Trophoblast cell (in vitro differentiated cells and primary cell): Measurements from ENCODE around the gene CBFB.
A peak's percentile ranks its signal among the peaks of the same experiment; 100 is the strongest.

Experiments used
- DNase-seq, 2 donors: peaks; one replicate each; pipeline ENCODE4 v3.0.0-alpha.2; 2016
- H2AFZ ChIP-seq: 2 replicates; pipeline ENCODE4 v1.6.1; 2013; ENCODE audit warnings: low read length, moderate library complexity, mild to moderate bottlenecking; ENCODE audit not compliant: insufficient read depth, poor library complexity
- H2AK5ac ChIP-seq: 2 replicates; pipeline ENCODE4 v1.6.1; 2013; ENCODE audit warnings: mild to moderate bottlenecking, low read length
- H2BK120ac ChIP-seq: 2 replicates; pipeline ENCODE4 v1.6.1; 2013; ENCODE audit warnings: low read length, mild to moderate bottlenecking, moderate library complexity; ENCODE audit not compliant: insufficient read depth, poor library complexity
- H2BK12ac ChIP-seq: 2 replicates; pipeline ENCODE4 v1.6.1; 2013; ENCODE audit warnings: mild to moderate bottlenecking, low read length, moderate library complexity
- H2BK5ac ChIP-seq: 2 replicates; pipeline ENCODE4 v1.6.1; 2013; ENCODE audit warnings: low read length, low read depth, moderate library complexity, mild to moderate bottlenecking; ENCODE audit not compliant: poor library complexity
- H3K14ac ChIP-seq: 2 replicates; pipeline ENCODE4 v1.6.1; 2013; ENCODE audit warnings: mild to moderate bottlenecking, low read length
- H3K18ac ChIP-seq: 2 replicates; pipeline ENCODE4 v1.6.1; 2013; ENCODE audit warnings: mild to moderate bottlenecking, low read length
- H3K23ac ChIP-seq: 2 replicates; pipeline ENCODE4 v1.6.1; 2013; ENCODE audit warnings: low read length
- H3K27ac ChIP-seq: 2 replicates; pipeline ENCODE4 v1.5.1; 2013; ENCODE audit warnings: low read depth, mild to moderate bottlenecking, inconsistent platforms, low read length, moderate library complexity
- H3K27me3 ChIP-seq: 2 replicates; pipeline ENCODE4 v1.6.1; 2013; ENCODE audit warnings: inconsistent platforms, mild to moderate bottlenecking, low read length, moderate library complexity; ENCODE audit not compliant: insufficient read depth
- H3K36me3 ChIP-seq, 2 experiments: 1 replicate in 1 of 2; 2 replicates in 1 of 2; pipeline ENCODE4 v1.6.1; 2013; ENCODE audit warnings: low read length in 2 of 2, mild to moderate bottlenecking in 2 of 2, moderate library complexity in 1 of 2; ENCODE audit not compliant: insufficient read depth in 2 of 2, control insufficient read depth in 1 of 2
- H3K4ac ChIP-seq: 2 replicates; pipeline ENCODE4 v1.6.1; 2013; ENCODE audit warnings: low read depth, mild to moderate bottlenecking, low read length, moderate library complexity
- H3K4me1 ChIP-seq, 2 experiments: 1 replicate in 1 of 2; 2 replicates in 1 of 2; pipeline ENCODE4 v1.6.1; 2013; ENCODE audit warnings: low read length in 2 of 2, mild to moderate bottlenecking in 2 of 2, moderate library complexity in 1 of 2; ENCODE audit not compliant: insufficient read depth in 2 of 2, control insufficient read depth in 1 of 2
- H3K4me2 ChIP-seq: 2 replicates; pipeline ENCODE4 v1.6.1; 2013; ENCODE audit warnings: inconsistent platforms, mild to moderate bottlenecking, low read length, moderate library complexity
- H3K4me3 ChIP-seq: 2 replicates; pipeline ENCODE4 v1.5.1; 2013; ENCODE audit warnings: mild to moderate bottlenecking, low read depth, low read length, inconsistent platforms
- H3K79me1 ChIP-seq: one replicate; pipeline ENCODE4 v1.6.1; 2013; ENCODE audit warnings: low read length
- H3K79me2 ChIP-seq: 2 replicates; pipeline ENCODE4 v1.6.1; 2013; ENCODE audit warnings: low read length, mild to moderate bottlenecking; ENCODE audit not compliant: control insufficient read depth, insufficient read depth, poor library complexity
- H3K9ac ChIP-seq: 2 replicates; pipeline ENCODE4 v1.6.1; 2013; ENCODE audit warnings: mild to moderate bottlenecking, low read length
- H3K9me3 ChIP-seq: 2 replicates; pipeline ENCODE4 v1.6.1; 2013; ENCODE audit warnings: low read depth, mild to moderate bottlenecking, control low read depth, inconsistent platforms, low read length; ENCODE audit not compliant: insufficient read depth
- H4K12ac ChIP-seq: 2 replicates; pipeline ENCODE4 v1.6.1; 2013; ENCODE audit warnings: low read depth, mild to moderate bottlenecking, low read length, moderate library complexity
- H4K8ac ChIP-seq: 2 replicates; pipeline ENCODE4 v1.6.1; 2013; ENCODE audit warnings: low read depth, mild to moderate bottlenecking, low read length, moderate library complexity
- H4K91ac ChIP-seq: one replicate; pipeline ENCODE4 v1.6.1; 2013; ENCODE audit warnings: low read depth, mild to moderate bottlenecking, low read length, moderate library complexity
- WGBS: extraction: QIAGEN DNeasy Blood & Tissue Kit; methylation state at CpG from one replicate; pipeline ENCODE4 v1.1.7; 2013; ENCODE audit warnings: missing lambda C conversion rate; ENCODE audit not compliant: insufficient read length, insufficient coverage; ENCODE audit errors: extremely low coverage; 5-methylcytosine and 5-hydroxymethylcytosine counted together

The CBFB gene

DNA sequence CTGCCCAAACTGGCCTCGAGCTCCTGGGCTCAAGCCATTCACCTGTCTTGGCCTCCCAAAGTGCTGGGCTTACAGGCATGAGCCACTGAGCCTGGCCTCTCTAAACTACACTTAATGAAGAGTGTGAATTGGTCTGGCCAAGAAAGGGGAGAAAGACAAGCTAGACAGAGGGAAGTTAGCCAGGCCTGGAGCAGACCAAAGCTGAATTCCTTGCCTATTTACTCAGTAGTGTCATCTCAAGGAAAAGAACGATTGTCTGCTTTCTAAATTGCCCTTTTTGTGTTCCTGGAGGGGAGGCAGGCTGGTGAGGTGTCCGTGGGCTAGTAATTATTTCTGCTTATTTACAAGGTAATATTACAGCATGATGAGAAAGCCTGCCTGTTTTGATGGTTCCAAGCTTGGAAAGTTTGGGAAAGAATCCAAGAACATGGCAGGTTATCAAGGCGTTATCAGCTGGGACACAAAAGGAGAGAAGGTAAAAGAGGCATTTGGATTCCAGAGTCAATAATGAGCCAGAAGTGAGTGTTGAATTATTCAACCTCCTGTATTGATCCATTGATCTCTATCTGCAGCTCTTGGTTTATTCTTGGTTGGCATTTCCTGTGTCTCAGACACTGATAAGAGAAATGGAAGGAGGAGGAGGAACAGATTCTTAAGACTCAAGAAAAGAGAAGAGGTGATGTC, 6.3 kb upstream of the CBFB start:
- H4K12ac ChIP-seq = no peak overlapping the region
- no peak overlapping the region for H3K9ac ChIP-seq
- no peak overlapping the region for H4K8ac ChIP-seq
- H2BK12ac ChIP-seq = peak overlapping the region; percentile 72
- peak overlapping the region; percentile 85 for H2BK120ac ChIP-seq
- no peaks in the 10 kb centered on the region for H3K36me3 ChIP-seq
- H3K4ac ChIP-seq = no peak overlapping the region
- H3K14ac ChIP-seq = no peak overlapping the region
- H2BK5ac ChIP-seq = peak overlapping the region; percentile 37
- no peak overlapping the region for H3K18ac ChIP-seq
- H3K79me1 ChIP-seq = peaks cover 4% of the 10 kb centered on the region
- DNase-seq = no peak
- no peaks in the 10 kb centered on the region for H3K79me2 ChIP-seq
- peaks cover 9 to 18% of the 10 kb centered on the region in 2 experiments for H3K4me1 ChIP-seq
- H3K23ac ChIP-seq = no peak overlapping the region
- H2AK5ac ChIP-seq = peak overlapping the region; percentile 30
- H3K27ac ChIP-seq = peak overlapping the region; percentile 54
- H3K9me3 ChIP-seq = no peaks in the 10 kb centered on the region
- H3K27me3 ChIP-seq = no peaks in the 10 kb centered on the region
- no peak overlapping the region for H2AFZ ChIP-seq
- H4K91ac ChIP-seq = peak overlapping the region; percentile 59
- H3K4me2 ChIP-seq = no peak overlapping the region
- H3K4me3 ChIP-seq = no peak overlapping the region
- no CpG with 5 or more reads among the region's 4 CpGs for WGBS

- Histone ChIP-seq H3K14ac (peak overlapping the region; percentile 29), H2BK12ac (no peak overlapping the region), H3K79me1 (peaks cover 8% of the 10 kb centered on the region), H3K4ac (no peak overlapping the region), H2AFZ (no peak overlapping the region), H3K23ac (no peak overlapping the region), H3K27me3 (no peaks in the 10 kb centered on the region), H3K79me2 (peaks cover 3% of the 10 kb centered on the region), H2AK5ac (no peak overlapping the region), H2BK120ac (peak overlapping the region; percentile 49), H3K4me1 (peaks cover 12 to 20% of the 10 kb centered on the region in 2 experiments), H4K8ac (no peak overlapping the region), H3K36me3 (no peaks in the 10 kb centered on the region), H3K4me3 (no peak overlapping the region), H4K12ac (no peak overlapping the region), H3K9me3 (no peaks in the 10 kb centered on the region), H4K91ac (peak overlapping the region; percentile 67), H3K9ac (no peak overlapping the region), H3K27ac (no peak overlapping the region), H3K18ac (no peak overlapping the region), H3K4me2 (no peak overlapping the region), H2BK5ac (no peak overlapping the region)
- no CpG with 5 or more reads among the region's 1 CpG for WGBS
- no peak for DNase-seq
These were observed 5.3 kb upstream of the CBFB start for GRCh38 chr16:67023689-67024088.

GRCh38 chr16:67024384-67025209, 4.4 kb upstream of the CBFB start:
- no peak for DNase-seq
- H3K79me1 ChIP-seq = peaks cover 14% of the 10 kb centered on the region
- H2BK120ac ChIP-seq = peak overlapping the region; percentile 46
- H4K91ac ChIP-seq = peak overlapping the region; percentile 33
- H4K8ac ChIP-seq = no peak overlapping the region
- H3K27ac ChIP-seq = no peak overlapping the region
- H3K9me3 ChIP-seq = no peaks in the 10 kb centered on the region
- peaks cover 12 to 21% of the 10 kb centered on the region in 2 experiments for H3K4me1 ChIP-seq
- no peak overlapping the region for H3K9ac ChIP-seq
- no peaks in the 10 kb centered on the region for H3K36me3 ChIP-seq
- H3K4ac ChIP-seq = no peak overlapping the region
- H3K14ac ChIP-seq = no peak overlapping the region
- WGBS = no CpG with 5 or more reads among the region's 4 CpGs
- no peak overlapping the region for H3K23ac ChIP-seq
- H2BK12ac ChIP-seq = peak overlapping the region; percentile 73
- no peak overlapping the region for H3K4me3 ChIP-seq
- H3K18ac ChIP-seq = no peak overlapping the region
- no peaks in the 10 kb centered on the region for H3K27me3 ChIP-seq
- H2AFZ ChIP-seq = no peak overlapping the region
- no peak overlapping the region for H3K4me2 ChIP-seq
- no peak overlapping the region for H4K12ac ChIP-seq
- peaks cover 10% of the 10 kb centered on the region for H3K79me2 ChIP-seq
- no peak overlapping the region for H2BK5ac ChIP-seq
- peak overlapping the region; percentile 57 for H2AK5ac ChIP-seq

GRCh38 chr16:67025210-67025550, 3.8 kb upstream of the CBFB start:
- Histone ChIP-seq H3K79me1 (peaks cover 17% of the 10 kb centered on the region), H4K91ac (peak overlapping the region; percentile 31), H2AFZ (no peak overlapping the region), H2BK12ac (peak overlapping the region; percentile 17), H3K4me3 (no peak overlapping the region), H3K18ac (no peak overlapping the region), H3K4me2 (no peak overlapping the region), H3K79me2 (peaks cover 13% of the 10 kb centered on the region), H3K27ac (no peak overlapping the region), H3K9me3 (no peaks in the 10 kb centered on the region), H2AK5ac (no peak overlapping the region), H3K23ac (no peak overlapping the region), H2BK120ac (no peak overlapping the region), H3K27me3 (no peaks in the 10 kb centered on the region), H3K9ac (no peak overlapping the region), H4K8ac (no peak overlapping the region), H2BK5ac (peak overlapping the region; percentile 29), H3K14ac (no peak overlapping the region), H3K4ac (no peak overlapping the region), H3K4me1 (peaks cover 13 to 21% of the 10 kb centered on the region in 2 experiments), H3K36me3 (no peaks in the 10 kb centered on the region), H4K12ac (no peak overlapping the region)
- no peak for DNase-seq
